Measurements from ENCODE around the gene NR4A3.

Gene NR4A3

DNA sequence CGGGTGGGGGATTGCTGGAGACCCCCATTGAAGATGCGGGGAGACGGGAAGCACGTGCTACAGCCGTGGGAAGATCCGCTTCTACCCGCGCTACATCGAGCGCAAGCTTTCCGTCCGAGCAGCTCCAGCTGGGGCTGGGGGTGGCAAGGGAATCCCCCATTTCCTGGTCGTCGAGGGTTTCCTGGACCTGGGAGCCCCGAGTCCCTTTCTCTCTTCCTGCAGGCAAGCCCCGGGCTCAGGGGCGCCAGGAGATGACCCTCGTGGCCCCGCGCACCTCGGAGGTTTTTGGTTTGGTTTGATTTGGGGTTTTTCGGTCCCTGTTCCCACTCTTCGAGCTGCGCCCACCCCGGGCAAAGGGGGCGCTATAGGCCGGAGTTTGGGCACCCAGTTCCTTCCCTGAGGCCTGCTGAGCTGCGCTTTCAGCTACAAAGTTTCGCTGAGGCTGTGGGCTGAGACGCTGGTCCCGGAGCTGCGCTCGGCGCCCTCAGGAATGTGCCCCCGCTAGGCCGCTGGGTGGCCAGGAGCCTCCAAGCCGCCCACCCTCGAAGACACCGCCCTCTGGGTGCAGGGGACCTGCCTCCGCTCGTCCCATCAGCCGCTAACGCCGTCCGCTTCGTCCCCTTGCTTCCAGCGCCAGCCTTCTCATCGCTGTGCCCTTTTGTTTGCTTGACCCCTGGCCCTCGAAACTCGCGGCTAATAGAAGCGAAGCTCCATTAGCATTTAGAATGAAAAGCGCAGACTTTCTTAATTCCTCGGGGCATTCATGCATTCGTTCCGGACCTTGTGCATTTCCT, 2.9 kb downstream of the NR4A3 start:
- H3K4me2 ChIP-seq (ENCODE audit: low read length) = peak overlapping the region; percentile 100
- no peak overlapping the region for H3K27ac ChIP-seq (ENCODE audit: low read length)
- peak overlapping the region; percentile 29 for H2AFZ ChIP-seq (ENCODE audit: low read depth, low read length)
- no peak for TF ChIP-seq EZH2phosphoT487 (IDR thresholded peaks at IDR 0.05; ENCODE audit: low read depth)
- TF ChIP-seq, protein P1, sequence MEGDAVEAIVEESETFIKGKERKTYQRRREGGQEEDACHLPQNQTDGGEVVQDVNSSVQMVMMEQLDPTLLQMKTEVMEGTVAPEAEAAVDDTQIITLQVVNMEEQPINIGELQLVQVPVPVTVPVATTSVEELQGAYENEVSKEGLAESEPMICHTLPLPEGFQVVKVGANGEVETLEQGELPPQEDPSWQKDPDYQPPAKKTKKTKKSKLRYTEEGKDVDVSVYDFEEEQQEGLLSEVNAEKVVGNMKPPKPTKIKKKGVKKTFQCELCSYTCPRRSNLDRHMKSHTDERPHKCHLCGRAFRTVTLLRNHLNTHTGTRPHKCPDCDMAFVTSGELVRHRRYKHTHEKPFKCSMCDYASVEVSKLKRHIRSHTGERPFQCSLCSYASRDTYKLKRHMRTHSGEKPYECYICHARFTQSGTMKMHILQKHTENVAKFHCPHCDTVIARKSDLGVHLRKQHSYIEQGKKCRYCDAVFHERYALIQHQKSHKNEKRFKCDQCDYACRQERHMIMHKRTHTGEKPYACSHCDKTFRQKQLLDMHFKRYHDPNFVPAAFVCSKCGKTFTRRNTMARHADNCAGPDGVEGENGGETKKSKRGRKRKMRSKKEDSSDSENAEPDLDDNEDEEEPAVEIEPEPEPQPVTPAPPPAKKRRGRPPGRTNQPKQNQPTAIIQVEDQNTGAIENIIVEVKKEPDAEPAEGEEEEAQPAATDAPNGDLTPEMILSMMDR (IDR thresholded peaks at IDR 0.05; ENCODE audit: low read depth, low read length) = peak; percentile 64
- H3K4me3 ChIP-seq (ENCODE audit: low read length) = peak overlapping the region; percentile 81
- H3K79me2 ChIP-seq (ENCODE audit: low read length) = no peaks in the 10 kb centered on the region
- peak overlapping the region; percentile 94 for H3K9ac ChIP-seq (ENCODE audit: low read length)
- H3K36me3 ChIP-seq (replicated peaks; ENCODE audit: low read depth, low read length) = no peaks in the 10 kb centered on the region
- H3K9me3 ChIP-seq (ENCODE audit: insufficient read depth, low read length) = no peaks in the 10 kb centered on the region
- H3K4me1 ChIP-seq (ENCODE audit: low read length) = peaks cover 5% of the 10 kb centered on the region; the same call in 1 of the 2 replicates
- H3K27me3 ChIP-seq (ENCODE audit: low read depth, low read length) = peaks cover 14% of the 10 kb centered on the region
- no peaks in the 10 kb centered on the region for H4K20me1 ChIP-seq (ENCODE audit: insufficient read depth, low read length)

DNA sequence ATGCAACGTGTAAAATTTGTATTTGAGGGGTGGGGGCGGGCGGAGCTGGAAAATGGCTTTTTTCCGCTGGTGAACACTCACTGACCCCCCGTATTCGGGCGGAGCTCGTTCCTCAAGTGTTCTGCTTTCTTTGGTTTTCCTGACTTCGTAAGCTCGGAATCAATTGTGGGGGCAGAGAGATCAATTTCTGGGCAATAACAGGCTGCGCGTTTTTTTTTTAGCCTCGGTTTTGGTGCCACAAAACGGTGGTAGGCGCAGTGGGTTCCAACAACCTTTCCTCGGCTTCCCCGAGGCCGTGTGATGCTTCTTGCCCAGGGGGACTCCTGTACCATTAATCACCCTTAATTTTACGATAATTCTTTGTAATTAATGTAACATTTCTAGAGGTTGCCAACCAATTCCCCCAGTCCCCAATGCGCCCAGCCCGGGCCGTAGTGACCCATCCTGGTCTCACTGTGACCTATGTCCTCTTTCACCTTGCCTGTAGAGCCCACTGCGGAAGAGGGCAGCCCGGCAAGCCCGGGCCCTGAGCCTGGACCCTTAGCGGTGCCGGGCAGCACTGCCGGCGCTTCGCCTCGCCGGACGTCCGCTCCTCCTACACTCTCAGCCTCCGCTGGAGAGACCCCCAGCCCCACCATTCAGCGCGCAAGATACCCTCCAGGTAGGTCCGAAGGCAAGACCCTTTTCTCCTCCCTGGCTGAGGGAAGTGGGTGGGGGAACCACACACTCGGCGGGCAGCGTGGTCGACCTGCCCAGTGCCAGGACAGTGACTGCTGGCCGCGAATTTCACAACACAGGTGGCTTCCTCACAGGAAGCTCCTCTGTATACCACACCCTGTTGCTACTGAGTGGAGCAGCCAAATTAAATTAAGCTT, 3.7 kb downstream of the NR4A3 start:
- no peaks in the 10 kb centered on the region for H3K36me3 ChIP-seq (replicated peaks; ENCODE audit: low read depth, low read length)
- H3K4me2 ChIP-seq (ENCODE audit: low read length) = peak overlapping the region; percentile 100
- no peak for TF ChIP-seq EZH2phosphoT487 (IDR thresholded peaks at IDR 0.05; ENCODE audit: low read depth)
- TF ChIP-seq, protein P1 (IDR thresholded peaks at IDR 0.05; ENCODE audit: low read depth, low read length) = no peak
- H3K9me3 ChIP-seq (ENCODE audit: insufficient read depth, low read length) = no peaks in the 10 kb centered on the region
- peak overlapping the region; percentile 81 for H3K4me3 ChIP-seq (ENCODE audit: low read length)
- H3K9ac ChIP-seq (ENCODE audit: low read length) = 0 out of 2 replicates have a peak overlapping the region, but pooled peaks have one; percentile 94
- no peak overlapping the region for H3K27ac ChIP-seq (ENCODE audit: low read length)
- H3K4me1 ChIP-seq (ENCODE audit: low read length) = peaks cover 5% of the 10 kb centered on the region; the same call in 1 of the 2 replicates
- 0 out of 2 replicates have a peak overlapping the region, but pooled peaks have one; percentile 29 for H2AFZ ChIP-seq (ENCODE audit: low read depth, low read length)
- no peaks in the 10 kb centered on the region for H3K79me2 ChIP-seq (ENCODE audit: low read length)
- peaks cover 14% of the 10 kb centered on the region for H3K27me3 ChIP-seq (ENCODE audit: low read depth, low read length)
- no peaks in the 10 kb centered on the region for H4K20me1 ChIP-seq (ENCODE audit: insufficient read depth, low read length)

DNA sequence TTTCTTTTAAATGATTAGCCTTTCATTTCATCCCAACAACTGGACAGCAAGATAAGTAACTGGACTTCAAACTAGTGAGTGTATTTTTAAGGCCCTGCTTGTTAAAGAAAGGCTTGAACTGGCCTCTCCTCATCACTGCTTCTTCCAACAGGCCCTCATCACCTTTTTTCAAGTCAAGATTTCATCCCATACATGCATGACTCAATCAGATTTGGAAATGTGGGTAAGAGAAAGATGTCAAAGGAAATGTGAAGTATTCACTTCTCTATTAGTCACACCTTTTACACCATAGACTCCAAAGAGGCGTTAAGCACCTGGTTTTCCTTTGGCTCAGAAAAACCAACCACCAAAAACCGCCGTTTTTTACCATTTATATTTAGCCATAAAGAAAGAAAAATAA, 4.9 kb downstream of the NR4A3 start:
- Histone ChIP-seq H3K4me1 (ENCODE audit: low read length) (peaks cover 5% of the 10 kb centered on the region; the same call in 1 of the 2 replicates), H3K36me3 (replicated peaks; ENCODE audit: low read depth, low read length) (no peaks in the 10 kb centered on the region), H2AFZ (ENCODE audit: low read depth, low read length) (no peak overlapping the region), H3K4me2 (ENCODE audit: low read length) (no peak overlapping the region), H3K27ac (ENCODE audit: low read length) (no peak overlapping the region), H3K4me3 (ENCODE audit: low read length) (no peak overlapping the region), H4K20me1 (ENCODE audit: insufficient read depth, low read length) (no peaks in the 10 kb centered on the region), H3K79me2 (ENCODE audit: low read length) (no peaks in the 10 kb centered on the region), H3K27me3 (ENCODE audit: low read depth, low read length) (peaks cover 14% of the 10 kb centered on the region), H3K9me3 (ENCODE audit: insufficient read depth, low read length) (no peaks in the 10 kb centered on the region), H3K9ac (ENCODE audit: low read length) (no peak overlapping the region)
- TF ChIP-seq, protein P1 (IDR thresholded peaks at IDR 0.05; ENCODE audit: low read depth, low read length) = no peak
- TF ChIP-seq EZH2phosphoT487 (IDR thresholded peaks at IDR 0.05; ENCODE audit: low read depth) = no peak

DNA sequence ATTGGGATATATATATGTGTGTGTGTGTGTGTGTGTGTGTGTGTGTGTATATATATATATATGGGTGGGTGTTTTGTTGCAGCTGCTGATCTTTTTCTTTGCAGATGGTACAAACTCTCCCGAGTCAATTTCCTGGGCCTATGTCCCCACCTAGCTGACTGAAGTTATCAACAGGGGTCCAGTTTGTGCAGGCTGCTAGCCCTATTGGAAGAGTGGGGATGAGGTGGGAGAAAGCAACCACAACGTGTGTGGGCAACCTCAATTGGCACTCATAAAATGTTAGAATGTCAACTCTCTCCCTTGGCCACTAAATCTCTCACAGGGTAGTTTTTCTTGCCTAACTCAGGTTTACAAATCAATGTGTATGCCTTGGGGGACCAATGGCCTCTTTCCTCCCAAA, 5.6 kb downstream of the NR4A3 start:
- Histone ChIP-seq H3K79me2 (ENCODE audit: low read length) (no peaks in the 10 kb centered on the region), H3K4me3 (ENCODE audit: low read length) (no peak overlapping the region), H3K4me2 (ENCODE audit: low read length) (no peak overlapping the region), H3K4me1 (ENCODE audit: low read length) (peaks cover 5% of the 10 kb centered on the region; the same call in 1 of the 2 replicates), H4K20me1 (ENCODE audit: insufficient read depth, low read length) (no peaks in the 10 kb centered on the region), H2AFZ (ENCODE audit: low read depth, low read length) (no peak overlapping the region), H3K9ac (ENCODE audit: low read length) (no peak overlapping the region), H3K27ac (ENCODE audit: low read length) (no peak overlapping the region), H3K36me3 (replicated peaks; ENCODE audit: low read depth, low read length) (no peaks in the 10 kb centered on the region), H3K9me3 (ENCODE audit: insufficient read depth, low read length) (no peaks in the 10 kb centered on the region), H3K27me3 (ENCODE audit: low read depth, low read length) (peaks cover 14% of the 10 kb centered on the region)
- TF ChIP-seq, protein P1 (IDR thresholded peaks at IDR 0.05; ENCODE audit: low read depth, low read length) = 0 out of 2 replicates have a peak, but pooled peaks have one; percentile 4
- TF ChIP-seq EZH2phosphoT487 (IDR thresholded peaks at IDR 0.05; ENCODE audit: low read depth) = no peak

All from OCI-LY3 (cell line).